ENCODE results near the gene ATP9A. TPM values are rescaled to one million over a fixed set of nuclear protein-coding genes. Genes with fewer than 3 reads are reported as not detected.

Gene ATP9A
- total RNA-seq, 1 experiment from 2014 or later: 16.8 TPM

DNA sequence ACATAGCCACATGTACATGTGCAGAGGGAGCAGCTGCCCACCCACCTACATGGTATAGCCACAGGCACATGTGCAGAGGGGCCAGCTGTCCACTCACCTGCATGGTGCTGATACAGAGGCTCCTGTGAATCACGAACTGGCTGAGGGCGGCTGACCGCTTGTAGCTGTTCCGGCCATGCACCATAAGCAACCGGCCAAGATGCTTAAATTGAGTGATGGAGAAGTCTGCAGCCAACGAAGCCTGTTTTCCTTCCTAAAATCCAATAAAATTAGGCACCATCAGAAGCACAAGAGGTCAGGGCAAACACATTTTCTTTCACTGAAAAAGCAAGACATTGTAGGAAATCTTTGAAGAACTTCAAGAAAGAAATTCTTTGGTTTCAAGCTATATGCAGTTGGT, 154.6 kb downstream of the ATP9A start:
- Histone ChIP-seq H2AFZ (ENCODE audit: low read depth, low read length, poor library complexity, severe bottlenecking) (no peak overlapping the region), H3K9me3 (ENCODE audit: control insufficient read depth in 1 of 2, insufficient read depth in 1 of 2, low read depth in 1 of 2, low read length in 2 of 2) (no peaks in the 10 kb centered on the region), H4K20me1 (ENCODE audit: insufficient read depth) (no peaks in the 10 kb centered on the region), H3K27me3 (ENCODE audit: insufficient read depth, low read length) (no peaks in the 10 kb centered on the region), H3K4me1 (ENCODE audit: control insufficient read depth in 1 of 2, insufficient read depth in 2 of 2, low read length in 2 of 2) (peaks cover 2 to 17% of the 10 kb centered on the region in 2 experiments; a peak in 2 of 4 replicates), H3K27ac (ENCODE audit: low read depth, low read length) (no peak overlapping the region), H3K4me3 (replicated peaks in 1 of 2; ENCODE audit: low read depth in 1 of 2, low read length in 2 of 2) (no peak overlapping the region), H3K36me3 (ENCODE audit: control insufficient read depth in 1 of 2, insufficient read depth in 2 of 2, low read length in 2 of 2) (no peaks in the 10 kb centered on the region; a peak in 1 of 4 replicates), H3K9ac (ENCODE audit: low read length) (no peak overlapping the region), H3K79me2 (ENCODE audit: insufficient read depth, low read length) (no peaks in the 10 kb centered on the region), H3K4me2 (ENCODE audit: low read length) (no peak overlapping the region), H3K9me2 (ENCODE audit: insufficient read depth) (no peaks in the 10 kb centered on the region)
- ChIA-PET POLR2A (no interaction called here), RAD21 (ENCODE audit: low non-redundant PET in 1 of 2, low total read pairs in 2 of 2, uncharacterized antibody in 2 of 2, unreplicated experiment in 2 of 2) (no interaction called here), CTCF (interaction anchor here (1.1 to 1.6 kb wide), 2 partner anchors 10 to 228 kb away, joined by 4 read pairs; no protein-coding TSS in a partner anchor)
- ATAC-seq (no peak), DNase-seq (ENCODE audit: low read depth, low spot score) (no peak)
- TF ChIP-seq ELF1 (IDR thresholded peaks at IDR 0.05; ENCODE audit: borderline replicate concordance, low read depth): no peak
- TF ChIP-seq FOSL1 (IDR thresholded peaks at IDR 0.05; ENCODE audit: low read depth): no peak
- TF ChIP-seq, protein P1, sequence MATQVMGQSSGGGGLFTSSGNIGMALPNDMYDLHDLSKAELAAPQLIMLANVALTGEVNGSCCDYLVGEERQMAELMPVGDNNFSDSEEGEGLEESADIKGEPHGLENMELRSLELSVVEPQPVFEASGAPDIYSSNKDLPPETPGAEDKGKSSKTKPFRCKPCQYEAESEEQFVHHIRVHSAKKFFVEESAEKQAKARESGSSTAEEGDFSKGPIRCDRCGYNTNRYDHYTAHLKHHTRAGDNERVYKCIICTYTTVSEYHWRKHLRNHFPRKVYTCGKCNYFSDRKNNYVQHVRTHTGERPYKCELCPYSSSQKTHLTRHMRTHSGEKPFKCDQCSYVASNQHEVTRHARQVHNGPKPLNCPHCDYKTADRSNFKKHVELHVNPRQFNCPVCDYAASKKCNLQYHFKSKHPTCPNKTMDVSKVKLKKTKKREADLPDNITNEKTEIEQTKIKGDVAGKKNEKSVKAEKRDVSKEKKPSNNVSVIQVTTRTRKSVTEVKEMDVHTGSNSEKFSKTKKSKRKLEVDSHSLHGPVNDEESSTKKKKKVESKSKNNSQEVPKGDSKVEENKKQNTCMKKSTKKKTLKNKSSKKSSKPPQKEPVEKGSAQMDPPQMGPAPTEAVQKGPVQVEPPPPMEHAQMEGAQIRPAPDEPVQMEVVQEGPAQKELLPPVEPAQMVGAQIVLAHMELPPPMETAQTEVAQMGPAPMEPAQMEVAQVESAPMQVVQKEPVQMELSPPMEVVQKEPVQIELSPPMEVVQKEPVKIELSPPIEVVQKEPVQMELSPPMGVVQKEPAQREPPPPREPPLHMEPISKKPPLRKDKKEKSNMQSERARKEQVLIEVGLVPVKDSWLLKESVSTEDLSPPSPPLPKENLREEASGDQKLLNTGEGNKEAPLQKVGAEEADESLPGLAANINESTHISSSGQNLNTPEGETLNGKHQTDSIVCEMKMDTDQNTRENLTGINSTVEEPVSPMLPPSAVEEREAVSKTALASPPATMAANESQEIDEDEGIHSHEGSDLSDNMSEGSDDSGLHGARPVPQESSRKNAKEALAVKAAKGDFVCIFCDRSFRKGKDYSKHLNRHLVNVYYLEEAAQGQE (IDR thresholded peaks at IDR 0.05; ENCODE audit: low read depth): no peak
- TF ChIP-seq POLR2AphosphoS5 (IDR thresholded peaks at IDR 0.05; ENCODE audit: low read depth, low read length): no peak
- no peak for TF ChIP-seq POLR2A (IDR thresholded peaks at IDR 0.05; ENCODE audit: borderline replicate concordance, extremely low read depth, insufficient read depth, insufficient read length)
- TF ChIP-seq ZNF274 (IDR thresholded peaks at IDR 0.05; ENCODE audit: low read depth, low read length): no peak
- TF ChIP-seq EZH2 (IDR thresholded peaks at IDR 0.05): no peak
- no peak for TF ChIP-seq EZH2phosphoT487 (IDR thresholded peaks at IDR 0.05; ENCODE audit: borderline replicate concordance)
- TF ChIP-seq CEBPB (IDR thresholded peaks at IDR 0.05; ENCODE audit: low read depth): no peak
- TF ChIP-seq SP1 (IDR thresholded peaks at IDR 0.05; ENCODE audit: low read depth): no peak
- TF ChIP-seq, protein P2, sequence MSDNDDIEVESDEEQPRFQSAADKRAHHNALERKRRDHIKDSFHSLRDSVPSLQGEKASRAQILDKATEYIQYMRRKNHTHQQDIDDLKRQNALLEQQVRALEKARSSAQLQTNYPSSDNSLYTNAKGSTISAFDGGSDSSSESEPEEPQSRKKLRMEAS (IDR thresholded peaks at IDR 0.05): no peak
- no TSS peak for BruUV-seq (replicated peaks)
- intact Hi-C loops (cut with micrococcal nuclease): no loop called here

Measured in HCT116 (cell line).